AG09309 (cell line): ENCODE data around the gene C6orf58.

Source experiments
- DNase-seq: peaks from one replicate; pipeline ENCODE4 v3.0.0-alpha.2; 2010; ENCODE audit warnings: low read depth
- H3K4me3 ChIP-seq: 2 replicates; pipeline ENCODE4 v1.5.1; 2011; ENCODE audit warnings: mild to moderate bottlenecking, low read depth, low read length, moderate library complexity; ENCODE audit not compliant: control insufficient read depth
- TF ChIP-seq, protein P1 (sequence below): IDR thresholded peaks from 2 replicates; pipeline ENCODE4 v1.5.1; 2011; ENCODE audit warnings: mild to moderate bottlenecking, low read depth, low read length, inconsistent platforms; ENCODE audit not compliant: insufficient read depth, control insufficient read depth; ENCODE audit errors: missing control alignments

C6orf58 gene

DNA sequence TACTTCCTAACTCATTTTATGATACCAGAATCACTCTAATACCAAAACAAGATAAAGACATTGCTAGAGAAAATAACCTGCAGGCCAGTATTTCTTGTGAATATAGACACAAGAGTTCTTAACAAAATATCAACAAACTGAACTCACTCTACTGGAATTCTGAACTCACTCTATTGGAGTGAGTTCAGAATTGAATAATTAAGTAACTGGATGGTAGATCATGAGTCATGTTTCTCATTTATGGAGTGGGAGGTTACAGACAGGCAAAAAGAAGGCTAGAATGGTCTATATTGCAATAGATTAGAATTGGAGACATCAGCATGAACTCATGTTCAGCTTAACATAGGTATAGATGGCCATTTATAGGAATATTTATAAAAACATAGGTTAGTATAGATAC is 26.6 kb upstream of the C6orf58 start:
- peak; percentile 31 for DNase-seq
- no peak overlapping the region for H3K4me3 ChIP-seq
- TF ChIP-seq, protein P1, sequence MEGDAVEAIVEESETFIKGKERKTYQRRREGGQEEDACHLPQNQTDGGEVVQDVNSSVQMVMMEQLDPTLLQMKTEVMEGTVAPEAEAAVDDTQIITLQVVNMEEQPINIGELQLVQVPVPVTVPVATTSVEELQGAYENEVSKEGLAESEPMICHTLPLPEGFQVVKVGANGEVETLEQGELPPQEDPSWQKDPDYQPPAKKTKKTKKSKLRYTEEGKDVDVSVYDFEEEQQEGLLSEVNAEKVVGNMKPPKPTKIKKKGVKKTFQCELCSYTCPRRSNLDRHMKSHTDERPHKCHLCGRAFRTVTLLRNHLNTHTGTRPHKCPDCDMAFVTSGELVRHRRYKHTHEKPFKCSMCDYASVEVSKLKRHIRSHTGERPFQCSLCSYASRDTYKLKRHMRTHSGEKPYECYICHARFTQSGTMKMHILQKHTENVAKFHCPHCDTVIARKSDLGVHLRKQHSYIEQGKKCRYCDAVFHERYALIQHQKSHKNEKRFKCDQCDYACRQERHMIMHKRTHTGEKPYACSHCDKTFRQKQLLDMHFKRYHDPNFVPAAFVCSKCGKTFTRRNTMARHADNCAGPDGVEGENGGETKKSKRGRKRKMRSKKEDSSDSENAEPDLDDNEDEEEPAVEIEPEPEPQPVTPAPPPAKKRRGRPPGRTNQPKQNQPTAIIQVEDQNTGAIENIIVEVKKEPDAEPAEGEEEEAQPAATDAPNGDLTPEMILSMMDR, result no peak

GRCh38 chr6:127554435-127555006 is 22.5 kb upstream of the C6orf58 start:
- TF ChIP-seq, protein P1, result peak; percentile 64
- no peak overlapping the region for H3K4me3 ChIP-seq
- DNase-seq, result no peak

GRCh38 chr6:127561660-127562059 is 15.3 kb upstream of the C6orf58 start:
- TF ChIP-seq, protein P1, result no peak
- DNase-seq, result no peak
- H3K4me3 ChIP-seq, result no peak overlapping the region

- no peak for DNase-seq
- H3K4me3 ChIP-seq, result no peak overlapping the region
- TF ChIP-seq, protein P1, result no peak
Measured at GRCh38 chr6:127564761-127565160, 12.2 kb upstream of the C6orf58 start.

- no peak for DNase-seq
- no peak overlapping the region for H3K4me3 ChIP-seq
- TF ChIP-seq, protein P1, result no peak
Measured at GRCh38 chr6:127566119-127566518, 10.9 kb upstream of the C6orf58 start.

DNA sequence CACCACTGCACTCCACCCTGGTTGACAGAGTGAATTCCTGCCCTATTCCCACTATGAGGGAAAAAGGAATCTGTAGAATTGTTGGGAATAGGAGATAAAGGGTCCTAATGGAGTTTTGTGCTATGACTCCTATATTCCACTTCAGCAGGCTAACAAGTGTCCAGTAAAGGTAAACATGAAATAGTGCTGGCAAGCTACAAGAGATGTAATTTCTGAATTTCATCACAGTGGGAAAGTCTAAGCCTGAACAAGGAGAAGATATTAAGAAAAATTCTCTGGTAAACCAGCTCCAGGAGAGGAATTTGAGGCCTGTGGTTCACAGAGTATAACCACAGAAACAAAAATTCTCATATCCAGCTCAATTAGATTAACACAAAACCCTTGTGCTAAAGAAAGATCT is 10.3 kb upstream of the C6orf58 start:
- H3K4me3 ChIP-seq, result no peak overlapping the region
- DNase-seq, result no peak
- TF ChIP-seq, protein P1, result no peak

- TF ChIP-seq, protein P1, result no peak
- no peak for DNase-seq
- no peak overlapping the region for H3K4me3 ChIP-seq
Measured at GRCh38 chr6:127567476-127567875, 9.5 kb upstream of the C6orf58 start.
